Posterior cingulate gyrus (tissue), 11 donors: ENCODE data around the gene SLC23A3.
A peak's percentile ranks its signal among the peaks of the same experiment; 100 is the strongest.

Experiments
- DNase-seq, 10 donors: peaks; one replicate each; pipeline versions ENCODE4 v3.0.0 to v3.0.0-alpha.2; 2020 to 2021; ENCODE audit warnings: mixed read lengths in 3 of 10
- intact Hi-C: fragments of 100-400 bp; cut with DNase I; formaldehyde crosslinking; loops from one replicate; pipeline ENCODE4 v1.15.1; 2023

The SLC23A3 gene

DNA sequence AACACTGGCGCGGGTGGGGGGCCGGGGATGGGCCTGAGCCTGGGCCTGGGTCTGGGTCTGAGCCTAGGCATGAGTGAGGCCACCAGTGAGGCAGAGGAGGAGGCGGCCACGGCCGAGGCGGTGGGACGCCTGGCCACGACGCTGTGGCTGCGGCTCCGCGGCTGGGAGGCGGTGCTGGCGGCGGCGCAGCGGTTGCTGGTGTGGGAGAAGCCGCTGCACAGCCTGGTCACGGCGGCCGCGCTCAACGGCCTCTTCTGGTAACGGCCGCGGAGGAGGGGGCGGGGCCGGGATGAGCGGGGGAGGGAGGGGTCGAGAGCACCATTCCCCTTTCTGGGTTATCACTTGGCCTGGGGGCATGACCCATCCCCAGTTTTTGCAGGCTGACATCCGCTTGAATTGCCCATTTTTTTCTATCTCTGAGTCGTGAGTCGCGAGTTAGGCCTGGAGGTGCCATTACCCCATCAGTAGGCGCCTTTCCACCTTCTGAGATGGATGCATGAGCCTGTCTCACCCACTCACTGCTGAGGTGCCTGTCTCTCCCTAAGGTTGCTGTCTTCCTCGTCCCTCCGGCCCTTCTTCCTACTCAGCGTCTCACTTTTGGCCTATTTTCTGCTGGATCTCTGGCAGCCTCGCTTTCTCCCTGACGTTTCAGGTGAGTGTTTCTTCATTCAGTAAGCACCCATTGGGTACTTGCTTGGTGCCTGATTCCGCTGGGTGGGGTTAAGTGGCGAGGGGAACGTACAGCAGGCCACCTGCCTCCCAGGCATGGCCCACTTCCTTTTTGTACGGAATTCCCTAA lies 8.7 kb upstream of the SLC23A3 start:
- intact Hi-C loops: loop anchor here (1.0 to 5.0 kb wide), 3 partner anchors 28 to 119 kb away; partner anchors contain the start of genes ANKZF1, ATG9A and ZFAND2B
- peak in 9 of 10 donors; percentile 17 to 92 (median 33) for DNase-seq

- peak; percentile 64 to 95 (median 74) for DNase-seq
- intact Hi-C loops: loop anchor here (1.0 to 5.0 kb wide), 5 partner anchors 17 to 120 kb away; partner anchors contain the start of genes ANKZF1, ATG9A, DNAJB2 and NHEJ1
Measured at GRCh38 chr2:219177552-219178376, 7.9 kb upstream of the SLC23A3 start, which contains the start of gene RETREG2. TSS of gene RETREG2 (plus strand) at chr2:219178275. CDS start at chr2:219178353, 78 bp downstream.

DNA sequence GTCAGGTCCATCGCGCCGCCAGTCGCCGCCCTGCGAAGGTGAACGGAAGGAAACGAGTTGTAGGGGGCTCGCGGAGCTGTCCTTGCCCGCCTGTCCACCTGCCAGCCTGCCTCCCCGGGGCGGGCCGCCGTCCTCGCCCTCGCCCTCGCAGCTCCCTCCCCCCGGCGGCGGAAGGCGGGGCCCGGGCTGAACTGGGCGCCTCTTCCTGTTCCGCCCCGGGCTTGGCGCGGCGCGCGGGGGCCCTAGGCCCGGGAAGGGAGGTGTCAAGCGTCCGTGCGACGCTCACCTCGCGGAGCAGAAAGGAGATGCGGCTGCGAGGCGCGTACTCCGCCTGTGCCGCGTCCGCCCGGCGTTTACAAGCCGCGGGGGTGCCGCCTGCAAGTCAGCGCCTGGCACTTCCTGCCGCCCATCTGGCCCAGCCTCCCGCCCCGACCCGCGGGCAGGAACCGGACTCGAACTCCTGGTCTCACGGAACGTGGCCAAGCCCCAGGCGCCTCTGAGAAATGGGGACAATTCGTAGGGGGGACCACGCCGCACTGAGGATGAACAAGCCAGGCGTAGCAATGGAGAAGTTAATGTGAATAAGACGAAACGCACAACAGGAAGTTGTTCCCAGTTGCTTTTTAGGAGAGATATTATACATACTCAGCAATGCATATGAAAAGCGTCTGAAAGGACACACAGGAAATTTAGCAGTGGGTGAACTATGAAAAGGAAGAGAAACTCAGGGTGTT lies 7.2 kb upstream of the SLC23A3 start, which contains the start of gene CNPPD1:
Gene CNPPD1 (minus strand): TSS at position 108 of the 734 bp plus-strand sequence. CDS start 97 bp downstream, at position 11.
- intact Hi-C loops: loop anchor here (2.0 to 5.0 kb wide), 3 partner anchors 16 to 120 kb away; partner anchors contain the start of genes DNAJB2 and NHEJ1

GRCh38 chr2:219175928-219176817 lies 6.3 kb upstream of the SLC23A3 start:
- DNase-seq: peak; percentile 36 to 92 (median 52)
- intact Hi-C loops: loop anchor here (2.0 to 5.0 kb wide), 3 partner anchors 15 to 121 kb away; partner anchors contain the start of genes DNAJB2 and NHEJ1

More for the DNA sequence above, 7.2 kb upstream of the SLC23A3 start, which contains the start of gene CNPPD1:
- DNase-seq: peak; percentile 76 to 98 (median 85)

- intact Hi-C loops: loop anchor here (5.0 kb wide), 1 partner anchor 122 kb away; no protein-coding TSS in a partner anchor
- peak in 1 of 10 donors; percentile 54 for DNase-seq
Measured at GRCh38 chr2:219175486-219175885, 5.7 kb upstream of the SLC23A3 start.

GRCh38 chr2:219174801-219175200 lies 5.0 kb upstream of the SLC23A3 start:
- intact Hi-C loops: loop anchor here (5.0 kb wide), 1 partner anchor 122 kb away; no protein-coding TSS in a partner anchor
- DNase-seq: peak in 1 of 10 donors; percentile 48

- no peak for DNase-seq
- intact Hi-C loops: no loop called here
Measured at GRCh38 chr2:219174146-219174545, 4.3 kb upstream of the SLC23A3 start.

DNA sequence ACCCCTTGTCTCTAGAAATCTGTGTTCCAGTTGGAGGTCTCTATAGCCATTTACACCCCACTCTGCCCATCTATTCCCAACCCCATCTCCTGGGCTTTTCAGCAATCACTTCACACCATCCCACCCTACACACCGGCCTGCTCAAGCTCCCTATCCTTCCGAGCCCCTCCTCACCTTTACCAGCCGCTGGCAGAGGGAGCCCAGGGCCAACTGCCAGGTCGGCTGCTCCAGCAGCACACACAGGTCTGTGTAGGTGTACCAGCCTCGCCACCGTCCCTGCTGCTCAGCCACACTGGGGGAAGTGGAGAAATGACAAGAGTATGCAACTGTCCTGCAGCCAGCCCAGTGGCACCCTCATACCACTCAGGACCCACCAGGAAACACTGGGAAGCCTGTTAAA lies 3.3 kb upstream of the SLC23A3 start:
- intact Hi-C loops: no loop called here
- peak in 1 of 10 donors; percentile 73 for DNase-seq

- DNase-seq: peak in 1 of 10 donors; percentile 66
- intact Hi-C loops: no loop called here
Measured at GRCh38 chr2:219172231-219173154, 2.7 kb upstream of the SLC23A3 start.

DNA sequence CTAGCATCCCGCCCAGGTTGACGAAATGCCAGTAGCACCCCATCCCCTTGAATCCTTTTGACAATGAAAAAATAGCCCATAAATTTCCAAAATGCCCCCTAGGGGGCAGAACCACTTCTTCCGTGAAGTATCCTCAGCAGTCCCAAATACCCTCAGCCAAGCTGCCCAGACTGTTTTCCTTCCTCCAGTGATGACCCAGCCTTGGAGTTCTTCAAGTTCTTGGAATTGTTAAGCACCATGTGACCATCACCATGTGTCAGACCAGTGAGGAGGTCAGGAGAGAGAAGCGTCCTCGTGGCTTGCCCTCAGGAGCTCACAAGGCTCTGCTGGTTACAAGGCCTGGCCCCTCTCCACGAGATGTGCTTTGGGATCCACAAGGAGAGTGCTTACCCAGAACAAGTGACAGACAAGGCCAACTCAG lies 1.4 kb upstream of the SLC23A3 start:
- DNase-seq: peak in 3 of 10 donors; percentile 4 to 82 (median 37)
- intact Hi-C loops: no loop called here

GRCh38 chr2:219168932-219169331 lies 897 bp downstream of the SLC23A3 start:
- peak in 1 of 10 donors; percentile 52 for DNase-seq
- intact Hi-C loops: no loop called here

GRCh38 chr2:219168526-219168925 lies 1.3 kb downstream of the SLC23A3 start:
- DNase-seq: peak in 2 of 10 donors; percentile 20 to 72

DNA sequence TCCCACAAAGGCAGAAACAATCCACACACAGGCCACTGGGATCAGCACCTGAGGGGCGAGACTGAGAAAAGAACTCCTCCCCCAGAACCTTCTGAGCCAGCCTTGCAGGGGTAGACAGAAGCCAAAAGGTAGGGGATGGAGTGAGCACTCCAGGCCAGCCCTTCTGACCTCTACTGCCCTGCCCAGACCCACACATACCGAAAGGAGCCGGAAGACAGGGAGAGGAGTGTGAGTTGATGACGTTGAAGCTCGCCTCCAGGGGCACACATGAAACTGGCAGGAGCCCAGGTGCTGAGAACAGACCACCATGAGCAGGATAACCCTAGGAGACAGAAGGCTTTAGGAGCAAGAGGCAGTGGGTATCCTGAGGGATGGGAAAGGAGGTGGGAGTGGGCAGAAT lies 1.8 kb downstream of the SLC23A3 start:
- DNase-seq: peak in 1 of 10 donors; percentile 17
- intact Hi-C loops: no loop called here

More at GRCh38 chr2:219168526-219168925, 1.3 kb downstream of the SLC23A3 start:
- intact Hi-C loops: no loop called here

DNA sequence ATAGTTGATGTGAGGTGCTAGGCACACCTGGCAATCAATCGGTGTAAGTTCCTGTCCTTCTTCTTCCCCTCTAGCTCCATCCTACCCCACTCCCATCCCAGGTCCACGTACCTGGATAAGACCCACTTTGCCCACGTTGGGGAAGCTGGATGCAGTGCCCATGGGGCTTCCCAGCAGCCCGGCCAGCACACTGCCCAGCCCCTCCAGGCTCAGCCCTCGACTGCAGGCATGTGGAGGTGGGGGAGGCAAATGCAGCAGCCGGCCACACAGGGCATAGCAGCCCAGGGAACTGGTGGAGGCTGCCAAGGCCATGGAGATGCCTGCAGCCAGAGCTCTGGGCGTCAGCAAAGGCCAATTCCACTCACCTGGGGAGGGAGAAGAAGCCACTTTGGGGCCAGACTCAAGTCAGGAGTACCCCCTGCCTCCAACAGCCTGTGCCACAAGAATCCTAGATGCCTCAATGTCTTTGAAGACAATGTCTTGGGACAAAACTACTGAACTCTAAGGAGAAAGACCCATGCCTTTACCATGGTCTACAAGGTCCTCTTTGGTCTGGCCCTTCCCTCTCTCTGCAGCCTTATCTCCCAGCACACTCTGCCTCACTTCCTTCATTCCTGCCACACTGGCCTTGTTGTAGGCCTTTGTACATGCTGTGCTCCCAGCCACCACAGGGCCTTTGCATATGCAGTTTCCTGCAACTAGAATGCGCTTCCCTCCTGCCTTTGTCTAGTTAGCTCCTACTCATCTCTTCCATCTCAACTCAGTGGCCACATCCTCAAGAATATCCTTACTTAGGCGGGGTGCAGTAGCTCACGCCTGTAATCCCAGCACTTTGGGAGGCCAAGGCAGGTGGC lies 4.5 kb downstream of the SLC23A3 start:
- intact Hi-C loops: no loop called here
- DNase-seq: peak in 1 of 10 donors; percentile 62

GRCh38 chr2:219163156-219163555 lies 6.7 kb downstream of the SLC23A3 start:
- DNase-seq: peak in 1 of 10 donors; percentile 63
- intact Hi-C loops: no loop called here

- intact Hi-C loops: loop anchor here (2.0 kb wide), 1 partner anchor 16 kb away; the partner anchor contains the start of gene CNPPD1
- no peak for DNase-seq
Measured at GRCh38 chr2:219161097-219161496, 8.7 kb downstream of the SLC23A3 start.
